Kidney epithelial cell (primary cell): ENCODE results near the gene LRP2. TPM values are rescaled to one million over a fixed set of nuclear protein-coding genes. Genes with fewer than 3 reads are reported as not detected.

Experiments
- DNase-seq: peaks from one replicate; pipeline ENCODE4 v3.0.0-alpha.2; 2010; ENCODE audit warnings: low read depth
- H3K27me3 ChIP-seq: 2 replicates; pipeline ENCODE4 v1.6.0; 2011; ENCODE audit warnings: low read length; ENCODE audit not compliant: control insufficient read depth, insufficient read depth
- H3K36me3 ChIP-seq: 2 replicates; pipeline ENCODE4 v1.5.1; 2011; ENCODE audit warnings: low read length; ENCODE audit not compliant: control insufficient read depth, insufficient read depth
- H3K4me3 ChIP-seq: 2 replicates; pipeline ENCODE4 v1.5.1; 2011; ENCODE audit warnings: low read depth, mild to moderate bottlenecking, control low read depth, low read length
- CTCF ChIP-seq: IDR thresholded peaks from 2 replicates; pipeline ENCODE4 v1.5.1; 2011; ENCODE audit warnings: mild to moderate bottlenecking, moderate library complexity, low read length, control low read depth, inconsistent platforms; ENCODE audit not compliant: insufficient read depth, poor library complexity, severe bottlenecking
- total RNA-seq: library from RNA; depleted of rRNA; stranded (reverse); fragments of >200 nt; gene quantifications from 2 replicates; pipeline ENCODE4 v1.2.3, GENCODE V29; 2015

LRP2 gene
- total RNA-seq, 1 donor from 2014 or later = 1.4 TPM

- no peak for TF ChIP-seq CTCF
- Histone ChIP-seq H3K27me3 (no peaks in the 10 kb centered on the region), H3K36me3 (no peaks in the 10 kb centered on the region), H3K4me3 (no peak overlapping the region)
- DNase-seq = peak; percentile 31
These were observed 281.9 kb downstream of the LRP2 start for GRCh38 chr2:169080250-169081069.

DNA sequence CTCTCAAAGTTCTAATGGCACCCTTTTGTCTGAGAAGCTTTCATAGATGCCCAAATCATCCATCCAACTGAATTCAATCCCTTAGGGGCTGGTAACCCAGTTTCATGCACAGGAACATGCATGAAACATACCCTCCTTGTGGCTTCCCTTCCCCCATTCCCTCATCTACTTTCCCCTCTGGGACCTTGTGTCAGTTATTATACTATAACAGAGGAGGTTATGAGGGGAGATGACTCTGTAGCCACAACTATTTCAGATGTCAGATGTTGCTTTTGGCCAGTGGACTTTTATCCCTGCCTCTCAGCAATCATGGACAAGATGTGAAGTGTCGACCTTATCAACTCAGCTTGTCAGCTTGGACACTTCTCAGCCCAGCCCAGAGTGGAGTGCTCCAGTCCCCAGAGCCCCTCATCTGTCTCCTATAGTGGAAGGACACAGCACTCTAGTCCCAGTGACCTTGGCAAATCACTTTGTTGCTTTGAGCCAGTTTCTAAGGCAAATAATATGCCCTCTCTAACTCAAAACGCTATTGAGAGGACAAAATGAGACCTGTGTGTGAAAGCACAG lies 284.6 kb downstream of the LRP2 start:
- Histone ChIP-seq H3K4me3 (no peak overlapping the region), H3K27me3 (no peaks in the 10 kb centered on the region), H3K36me3 (no peaks in the 10 kb centered on the region)
- DNase-seq = no peak
- no peak for TF ChIP-seq CTCF

Other genes starting within 250 kb of the LRP2 start
- 7.3 and 8.7 TPM in 2 replicates for gene BBS5, start 117.0 kb upstream of the LRP2 start, total RNA-seq
- 0.29 TPM in 1 of 2 replicates, not detected in the other for gene KLHL41, start 147.2 kb upstream of the LRP2 start, total RNA-seq
- 13.3 and 15.5 TPM in 2 replicates for gene FASTKD1, start 211.3 kb upstream of the LRP2 start, total RNA-seq
- gene PPIG, start 221.8 kb upstream of the LRP2 start, total RNA-seq = 15.3 and 24.7 TPM in 2 replicates